HUES48 (cell line): ENCODE measurements around the gene SLC4A2.
A peak's percentile ranks its signal among the peaks of the same experiment; 100 is the strongest.

Experiments used
- H3K27ac ChIP-seq: one replicate; pipeline ENCODE4 v1.7.0; 2013; ENCODE audit warnings: low read depth, low read length, inconsistent platforms
- H3K27me3 ChIP-seq: 2 replicates; pipeline ENCODE4 v1.6.1; 2013; ENCODE audit warnings: mild to moderate bottlenecking, low read length; ENCODE audit not compliant: control insufficient read depth, insufficient read depth
- H3K36me3 ChIP-seq: 2 replicates; pipeline ENCODE4 v1.6.1; 2013; ENCODE audit warnings: low read length; ENCODE audit not compliant: control insufficient read depth, insufficient read depth
- H3K4me1 ChIP-seq: 2 replicates; pipeline ENCODE4 v1.6.1; 2013; ENCODE audit warnings: mild to moderate bottlenecking, low read length; ENCODE audit not compliant: control insufficient read depth, insufficient read depth
- H3K4me3 ChIP-seq: 2 replicates; pipeline ENCODE4 v1.5.1; 2013; ENCODE audit warnings: mild to moderate bottlenecking, low read depth, low read length
- H3K9ac ChIP-seq: 2 replicates; pipeline ENCODE4 v1.6.1; 2013; ENCODE audit warnings: mild to moderate bottlenecking, low read depth, low read length, moderate library complexity
- H3K9me3 ChIP-seq: 2 replicates; pipeline ENCODE4 v1.6.1; 2013; ENCODE audit warnings: low read length; ENCODE audit not compliant: control insufficient read depth, insufficient read depth

The SLC4A2 gene

GRCh38 chr7:151077705-151078232 is 18.4 kb downstream of the SLC4A2 start:
- H3K4me3 ChIP-seq = no peak overlapping the region
- H3K36me3 ChIP-seq = peaks cover 32% of the 10 kb centered on the region
- H3K27ac ChIP-seq = no peak overlapping the region
- H3K9me3 ChIP-seq = no peaks in the 10 kb centered on the region
- no peaks in the 10 kb centered on the region for H3K27me3 ChIP-seq
- peaks cover 26% of the 10 kb centered on the region for H3K4me1 ChIP-seq
- H3K9ac ChIP-seq = no peak overlapping the region

DNA sequence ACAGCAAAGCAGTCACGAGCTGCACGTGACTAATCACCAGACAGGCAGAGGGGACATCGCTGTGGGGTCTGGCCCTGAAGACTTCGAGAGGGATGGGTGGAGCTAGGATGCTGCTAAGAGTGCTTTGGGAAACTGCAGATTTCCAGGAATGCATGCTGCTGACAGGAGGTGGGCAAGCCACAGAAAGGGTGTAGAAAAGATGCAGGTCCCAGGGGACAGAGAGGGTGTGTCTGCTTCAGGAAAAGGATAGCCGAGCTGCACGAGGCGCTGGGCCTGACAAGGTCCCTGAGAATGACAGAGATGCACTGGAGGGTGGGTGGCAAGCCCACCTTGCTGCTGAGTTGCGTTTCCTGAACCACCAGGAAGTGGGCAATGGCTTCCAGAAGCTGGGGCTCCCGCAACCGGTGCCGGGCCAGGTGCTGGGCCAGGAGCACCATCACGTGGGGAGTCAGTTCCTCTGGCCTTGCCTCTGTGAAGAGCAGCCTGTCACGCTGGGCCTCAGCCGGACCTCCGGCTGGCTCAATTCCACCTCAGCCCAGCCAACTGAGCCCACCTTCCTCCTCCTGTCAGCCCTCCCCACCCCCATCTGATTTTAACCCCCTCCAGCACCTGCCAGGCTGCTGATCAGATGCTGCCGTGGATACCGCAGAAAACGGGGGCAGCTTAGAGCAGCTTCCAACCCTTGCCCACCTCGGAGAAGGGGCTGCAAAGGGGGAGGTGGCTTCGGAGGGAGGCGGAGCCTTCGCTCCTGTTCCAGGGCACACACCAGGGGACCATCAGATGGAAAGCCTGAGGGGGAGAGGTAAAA is 19.0 kb downstream of the SLC4A2 start:
- Histone ChIP-seq H3K27me3 (no peaks in the 10 kb centered on the region), H3K4me3 (0 out of 2 replicates have a peak overlapping the region, but pooled peaks have one; percentile 20), H3K9me3 (no peaks in the 10 kb centered on the region), H3K9ac (no peak overlapping the region), H3K36me3 (peaks cover 26% of the 10 kb centered on the region), H3K27ac (no peak overlapping the region), H3K4me1 (peaks cover 26% of the 10 kb centered on the region)

DNA sequence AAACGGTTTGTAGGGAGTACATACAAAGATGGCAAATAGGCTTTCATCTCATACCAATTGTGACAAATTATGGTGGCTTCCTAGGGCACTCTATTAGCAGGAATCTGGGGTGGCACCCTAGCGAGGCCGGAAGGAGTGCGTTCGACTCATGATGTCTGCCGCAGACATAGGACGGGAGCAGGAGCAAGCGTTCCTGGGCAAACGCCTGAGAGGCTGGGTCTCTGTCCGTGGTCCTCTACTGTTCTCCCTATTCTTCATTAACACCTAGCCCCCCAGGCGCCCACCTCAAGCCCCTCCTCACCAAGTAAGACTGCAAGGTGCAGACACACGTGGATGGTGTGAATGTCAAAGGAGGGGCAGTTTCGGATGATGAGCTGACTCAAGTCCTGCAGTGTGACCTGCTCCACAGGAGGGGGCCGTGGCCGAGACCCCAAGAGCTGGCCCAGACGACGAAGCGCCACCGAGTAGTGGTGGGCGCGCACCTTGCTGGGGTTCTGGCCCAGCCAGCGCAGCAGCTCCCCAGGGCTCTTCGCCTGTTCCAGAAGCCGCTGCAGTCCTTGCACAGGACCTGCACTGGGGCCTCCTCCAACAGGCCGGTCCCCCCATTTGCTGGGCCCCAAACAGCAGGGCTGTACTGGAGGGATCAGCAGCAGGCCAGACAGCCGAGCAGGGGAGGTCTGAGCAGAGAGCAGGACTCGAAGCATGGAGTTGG is 20.0 kb downstream of the SLC4A2 start:
- Histone ChIP-seq H3K4me3 (peak overlapping the region; percentile 95), H3K9ac (peak overlapping the region; percentile 91; the same call in 1 of the 2 replicates), H3K9me3 (no peaks in the 10 kb centered on the region), H3K4me1 (peaks cover 29% of the 10 kb centered on the region), H3K36me3 (peaks cover 17% of the 10 kb centered on the region), H3K27me3 (peaks cover 6% of the 10 kb centered on the region; the same call in 1 of the 2 replicates), H3K27ac (no peak overlapping the region)

GRCh38 chr7:151080067-151080521 is 20.7 kb downstream of the SLC4A2 start:
- H3K9ac ChIP-seq = peak overlapping the region; percentile 91
- H3K27ac ChIP-seq = peak overlapping the region; percentile 81
- peak overlapping the region; percentile 95 for H3K4me3 ChIP-seq
- peaks cover 10% of the 10 kb centered on the region for H3K36me3 ChIP-seq
- H3K9me3 ChIP-seq = no peaks in the 10 kb centered on the region
- peaks cover 12% of the 10 kb centered on the region for H3K27me3 ChIP-seq
- H3K4me1 ChIP-seq = peaks cover 32% of the 10 kb centered on the region

- Histone ChIP-seq H3K4me1 (peaks cover 37% of the 10 kb centered on the region), H3K9me3 (no peaks in the 10 kb centered on the region), H3K27me3 (peaks cover 14% of the 10 kb centered on the region), H3K27ac (peak within 1 kb of the TSS; percentile 81), H3K36me3 (peaks cover 6% of the 10 kb centered on the region; the same call in 1 of the 2 replicates), H3K9ac (peak within 1 kb of the TSS; percentile 91), H3K4me3 (peak within 1 kb of the TSS; percentile 95)
Measured at GRCh38 chr7:151080522-151081169, 21.3 kb downstream of the SLC4A2 start, which contains the start of gene FASTK. Gene FASTK (minus strand): TSS chr7:151080809. CDS start chr7:151080766, 43 bp downstream.

DNA sequence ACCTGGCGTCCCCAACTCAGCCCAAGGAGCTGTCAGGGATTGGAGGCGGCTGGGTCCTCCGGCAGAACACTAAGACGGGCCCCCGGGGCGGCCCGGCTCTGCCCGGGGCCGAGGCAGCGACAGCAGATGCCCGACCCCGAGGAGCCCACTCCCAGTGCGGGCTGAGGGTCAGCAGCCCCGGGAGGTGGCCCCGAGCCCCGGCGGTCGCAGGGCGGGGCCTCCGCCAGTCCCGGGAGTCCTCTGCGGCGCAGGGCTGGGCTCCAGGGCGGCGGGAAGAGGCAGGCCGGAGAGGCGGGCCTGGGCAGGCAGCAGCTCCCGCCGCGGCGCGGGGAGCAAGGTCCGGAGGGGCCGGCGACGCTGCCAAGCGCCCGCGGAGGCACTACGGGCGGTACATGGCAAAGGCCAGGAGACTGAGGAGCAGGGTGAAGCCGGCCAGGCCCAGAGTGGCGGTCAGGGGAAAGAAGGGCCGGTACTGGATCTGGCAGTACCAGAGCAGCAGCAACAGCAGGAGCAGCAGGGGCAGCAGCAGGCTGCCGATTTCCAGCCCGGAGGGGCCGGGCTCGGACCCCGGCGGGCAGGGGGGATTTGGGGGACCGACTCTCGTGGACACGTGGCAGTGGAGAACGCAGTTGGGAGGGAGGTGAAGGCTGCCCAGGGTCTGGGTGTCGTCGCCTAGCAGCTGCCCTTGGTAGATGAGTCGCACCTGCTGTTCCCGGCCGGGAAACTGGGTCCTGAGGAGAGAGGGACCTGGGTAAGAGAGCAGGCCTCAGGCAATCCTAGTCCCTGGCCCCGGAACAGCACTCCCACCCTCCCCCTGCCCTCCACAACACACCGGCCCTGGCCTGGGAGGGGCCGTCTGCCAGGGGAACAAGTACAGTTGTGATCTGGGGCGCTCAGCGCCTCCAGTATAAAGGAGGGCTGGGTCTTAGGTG is 22.0 kb downstream of the SLC4A2 start:
- peak overlapping the region; percentile 81 for H3K27ac ChIP-seq
- no peaks in the 10 kb centered on the region for H3K36me3 ChIP-seq
- H3K4me3 ChIP-seq = peak overlapping the region; percentile 95
- H3K9me3 ChIP-seq = no peaks in the 10 kb centered on the region
- H3K27me3 ChIP-seq = peaks cover 14% of the 10 kb centered on the region
- no peak overlapping the region for H3K9ac ChIP-seq
- H3K4me1 ChIP-seq = peaks cover 37% of the 10 kb centered on the region

GRCh38 chr7:151082141-151083070 is 23.0 kb downstream of the SLC4A2 start:
- peak overlapping the region; percentile 65 for H3K4me3 ChIP-seq
- H3K9ac ChIP-seq = no peak overlapping the region
- H3K27ac ChIP-seq = no peak overlapping the region
- H3K9me3 ChIP-seq = no peaks in the 10 kb centered on the region
- peaks cover 19% of the 10 kb centered on the region for H3K27me3 ChIP-seq
- H3K4me1 ChIP-seq = peaks cover 37% of the 10 kb centered on the region
- H3K36me3 ChIP-seq = no peaks in the 10 kb centered on the region

DNA sequence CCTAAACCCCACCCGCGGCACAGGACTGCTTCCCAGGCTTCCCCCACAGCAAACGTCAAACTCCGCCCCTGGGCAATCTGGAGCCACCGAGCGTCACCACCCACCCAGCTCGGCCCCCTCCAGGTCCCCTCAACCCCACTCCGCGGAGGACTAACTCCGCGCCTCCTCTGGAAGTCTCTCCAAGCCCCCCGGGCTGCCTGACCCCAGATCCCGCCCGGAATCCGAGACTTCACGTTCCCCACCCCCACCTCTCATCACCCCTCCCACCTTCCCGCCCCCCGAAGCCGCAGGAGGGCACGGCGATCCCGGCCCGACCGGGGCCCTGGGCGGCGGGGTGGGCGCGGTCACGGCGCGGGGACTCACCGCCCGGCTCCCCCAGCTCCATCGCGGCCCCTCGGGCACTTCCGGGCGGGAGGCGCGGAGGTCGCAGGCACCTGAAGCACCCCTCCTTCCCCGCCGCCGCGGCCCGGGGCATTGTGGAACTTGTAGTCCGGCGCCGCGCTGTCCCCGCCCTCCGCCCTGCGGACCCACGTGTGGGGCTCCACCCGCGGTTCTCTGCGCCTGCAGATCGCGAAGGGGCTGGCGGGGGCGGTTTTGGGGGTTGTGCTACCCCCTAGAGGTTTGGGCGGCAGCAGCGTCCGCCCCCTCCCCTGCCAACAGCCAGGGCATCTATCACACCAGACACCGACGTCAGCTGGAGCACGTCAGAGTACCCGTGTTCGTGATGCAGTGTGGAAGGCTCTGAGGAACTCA is 23.9 kb downstream of the SLC4A2 start, which contains the start of gene TMUB1:
Gene TMUB1, minus strand, starts transcription at position 423 of the 753 bp plus-strand sequence. CDS start 930 bp downstream, outside the sequence.
- no peaks in the 10 kb centered on the region for H3K9me3 ChIP-seq
- peak within 1 kb of the TSS; percentile 65 for H3K4me3 ChIP-seq
- no peak within 1 kb of the TSS for H3K9ac ChIP-seq
- peaks cover 43% of the 10 kb centered on the region for H3K4me1 ChIP-seq
- peak within 1 kb of the TSS; percentile 35 for H3K27ac ChIP-seq
- H3K27me3 ChIP-seq = peaks cover 28% of the 10 kb centered on the region
- H3K36me3 ChIP-seq = no peaks in the 10 kb centered on the region

GRCh38 chr7:151083824-151084160 is 24.4 kb downstream of the SLC4A2 start:
- Histone ChIP-seq H3K27ac (no peak overlapping the region), H3K4me1 (peaks cover 47% of the 10 kb centered on the region), H3K36me3 (no peaks in the 10 kb centered on the region), H3K27me3 (peaks cover 33% of the 10 kb centered on the region), H3K4me3 (peak overlapping the region; percentile 65), H3K9me3 (no peaks in the 10 kb centered on the region), H3K9ac (no peak overlapping the region)
